GM18520 (cell line): ENCODE data around the gene INSM1.

ENCODE experiments used
- ATAC-seq: cut with Tn5 transposase; IDR thresholded peaks from one replicate; pipeline ENCODE4 v1.9.1; 2021; ENCODE audit not compliant: unreplicated experiment

INSM1 gene

GRCh38 chr20:20362774-20363433, 5.0 kb upstream of the INSM1 start:
- ATAC-seq, result no peak

GRCh38 chr20:20363434-20363798, 4.5 kb upstream of the INSM1 start:
- ATAC-seq, result no peak

GRCh38 chr20:20363799-20364592, 3.9 kb upstream of the INSM1 start:
- no peak for ATAC-seq

- no peak for ATAC-seq
Observed at GRCh38 chr20:20364593-20365479, 3.1 kb upstream of the INSM1 start.

- ATAC-seq, result no peak
Observed at GRCh38 chr20:20365480-20366161, 2.3 kb upstream of the INSM1 start.

- ATAC-seq, result no peak
Observed at GRCh38 chr20:20366551-20366875, 1.4 kb upstream of the INSM1 start.

- no peak for ATAC-seq
Observed at GRCh38 chr20:20366876-20367574, 879 bp upstream of the INSM1 start.

- no peak for ATAC-seq
Observed at GRCh38 chr20:20368418-20369249, 730 bp downstream of the INSM1 start.

GRCh38 chr20:20369250-20370093, 1.6 kb downstream of the INSM1 start:
- no peak for ATAC-seq

GRCh38 chr20:20370094-20370575, 2.2 kb downstream of the INSM1 start:
- no peak for ATAC-seq

GRCh38 chr20:20371083-20371482, 3.2 kb downstream of the INSM1 start:
- no peak for ATAC-seq

GRCh38 chr20:20371681-20372080, 3.8 kb downstream of the INSM1 start:
- no peak for ATAC-seq

GRCh38 chr20:20373091-20373571, 5.2 kb downstream of the INSM1 start:
- ATAC-seq, result no peak

GRCh38 chr20:20375862-20376261, 8.0 kb downstream of the INSM1 start:
- ATAC-seq, result no peak

GRCh38 chr20:20386192-20386591, 18.3 kb downstream of the INSM1 start:
- no peak for ATAC-seq

- ATAC-seq, result no peak
Observed at GRCh38 chr20:20390393-20390792, 22.5 kb downstream of the INSM1 start.

GRCh38 chr20:20391115-20391514, 23.2 kb downstream of the INSM1 start:
- no peak for ATAC-seq

GRCh38 chr20:20391766-20392165, 23.9 kb downstream of the INSM1 start:
- ATAC-seq, result no peak
